Immature natural killer cell (primary cell): ENCODE measurements around the gene CDC7. TPM values are rescaled to one million over a fixed set of nuclear protein-coding genes. Genes with fewer than 3 reads are reported as not detected.
"Not testable (repeated sequence)": the region's sequence is repeated elsewhere in the genome, so short reads cannot be mapped to it uniquely, and the experiment has no call there.

Experiments
- DNase-seq, 3 donors: peaks; one replicate each; pipeline ENCODE4 v3.0.0; 2022; ENCODE audit warnings: mixed read lengths in 1 of 3
- H3K27ac Mint-ChIP-seq, 6 donors: one replicate each; pipeline ENCODE4 v1.8.0; 2020; ENCODE audit warnings: mixed read lengths in 6 of 6, mild to moderate bottlenecking in 5 of 6, inconsistent platforms in 4 of 6, moderate library complexity in 3 of 6
- H3K27me3 Mint-ChIP-seq, 3 donors: one replicate each; pipeline ENCODE4 v1.8.0; 2020 to 2021; ENCODE audit warnings: low read depth in 3 of 3, mild to moderate bottlenecking in 3 of 3, mixed read lengths in 3 of 3, moderate library complexity in 3 of 3, inconsistent platforms in 1 of 3
- H3K36me3 Mint-ChIP-seq, 3 donors: one replicate each; pipeline ENCODE4 v1.8.0; 2020; ENCODE audit warnings: mixed read lengths in 3 of 3, inconsistent platforms in 2 of 3, mild to moderate bottlenecking in 2 of 3
- H3K4me1 Mint-ChIP-seq, 2 donors: one replicate each; pipeline ENCODE4 v1.8.0; 2020; ENCODE audit warnings: inconsistent platforms in 2 of 2, mild to moderate bottlenecking in 2 of 2, mixed read lengths in 2 of 2, moderate library complexity in 1 of 2
- H3K4me3 Mint-ChIP-seq, 5 donors: one replicate each; pipeline ENCODE4 v1.8.0; 2020; ENCODE audit warnings: mild to moderate bottlenecking in 5 of 5, mixed read lengths in 5 of 5, inconsistent platforms in 3 of 5, moderate library complexity in 3 of 5
- H3K9me3 Mint-ChIP-seq, 6 donors: one replicate each; pipeline ENCODE4 v1.8.0; 2020; ENCODE audit warnings: mild to moderate bottlenecking in 6 of 6, mixed read lengths in 6 of 6, inconsistent platforms in 4 of 6, moderate library complexity in 3 of 6
- polyA plus RNA-seq, 3 donors: library from polyadenylated mRNA; unstranded; fragments of 300-500 nt; fragmentation: Illumina TruSeq; gene quantifications; one replicate each; pipeline ENCODE4 v1.2.3, GENCODE V29; 2021

CDC7 gene
- polyA plus RNA-seq, 3 donors from 2014 or later: 1.2 to 3.8 (median 2.4) TPM

- Mint-ChIP-seq H3K27ac (peak overlapping the region in 4 of 6 donors; percentile 15 to 73 (median 59)), H3K36me3 (peaks cover 18 to 25% (median 22%) of the 10 kb centered on the region in 3 donors), H3K4me1 (peaks cover 64 to 86% of the 10 kb centered on the region in 2 donors)
- DNase-seq, H3K27me3 Mint-ChIP-seq, H3K9me3 Mint-ChIP-seq, H3K4me3 Mint-ChIP-seq: not testable (repeated sequence)
Measured at GRCh38 chr1:91519167-91519566, 18.5 kb downstream of the CDC7 start.

GRCh38 chr1:91520942-91521507 is 20.4 kb downstream of the CDC7 start:
- peaks cover 0 to 2% (median 0%) of the 10 kb centered on the region in 3 donors for H3K27me3 Mint-ChIP-seq
- peak overlapping the region; percentile 37 to 82 (median 58) for H3K27ac Mint-ChIP-seq
- H3K4me3 Mint-ChIP-seq: no peak overlapping the region
- H3K36me3 Mint-ChIP-seq: peaks cover 14 to 17% (median 15%) of the 10 kb centered on the region in 3 donors
- DNase-seq: no peak
- H3K9me3 Mint-ChIP-seq: no peaks in the 10 kb centered on the region
- peaks cover 64 to 84% of the 10 kb centered on the region in 2 donors for H3K4me1 Mint-ChIP-seq

DNA sequence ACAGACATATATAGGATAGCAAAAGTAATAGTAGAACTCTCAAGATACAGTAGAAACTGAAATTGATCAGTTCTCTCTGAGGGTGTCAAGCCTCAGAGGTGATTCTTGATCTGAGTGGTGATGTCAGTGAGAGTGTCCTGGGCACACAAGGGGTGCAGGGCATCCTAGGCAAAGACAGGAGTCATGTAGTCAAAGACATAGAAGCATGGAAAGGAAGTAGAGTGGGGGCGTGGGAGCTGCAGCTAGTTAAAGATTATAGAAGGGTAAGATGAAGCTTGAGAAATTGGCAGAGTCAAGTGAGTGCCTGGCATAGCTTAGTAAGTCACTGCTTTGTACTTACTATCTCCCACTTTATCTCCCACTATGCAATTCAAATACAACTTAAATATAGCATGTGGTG is 22.8 kb downstream of the CDC7 start:
- Mint-ChIP-seq H3K36me3 (peaks cover 0 to 9% (median 4%) of the 10 kb centered on the region in 3 donors), H3K27me3 (no peaks in the 10 kb centered on the region), H3K4me1 (peaks cover 64 to 88% of the 10 kb centered on the region in 2 donors), H3K9me3 (no peaks in the 10 kb centered on the region), H3K4me3 (peak overlapping the region in 4 of 5 donors; percentile 9 to 44 (median 32)), H3K27ac (peak overlapping the region; percentile 52 to 91 (median 88))
- peak in 2 of 3 donors; percentile 31 to 35 for DNase-seq

DNA sequence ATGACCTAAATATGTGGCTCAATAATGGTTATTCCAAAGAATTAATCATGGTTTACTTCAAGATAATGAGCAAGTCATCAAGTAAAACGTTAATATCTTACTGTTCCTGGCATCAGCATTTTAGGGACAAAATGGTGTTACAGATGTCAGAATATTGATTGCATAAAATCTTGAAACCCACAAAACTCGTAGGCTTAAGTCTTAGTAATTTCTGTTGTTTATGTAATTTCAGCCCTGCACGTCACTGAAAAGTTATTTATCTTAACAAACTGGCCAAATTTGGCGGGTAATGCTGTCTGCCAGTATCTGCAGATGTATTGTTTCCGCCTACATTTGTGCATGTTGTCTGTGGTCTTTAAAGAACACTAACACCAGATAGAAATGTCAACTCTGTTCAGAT is 25.8 kb downstream of the CDC7 start:
- H3K36me3 Mint-ChIP-seq: peaks cover 0 to 12% (median 4%) of the 10 kb centered on the region in 3 donors
- H3K27ac Mint-ChIP-seq: peak overlapping the region in 4 of 6 donors; percentile 28 to 91 (median 76)
- DNase-seq: no peak
- no peaks in the 10 kb centered on the region for H3K9me3 Mint-ChIP-seq
- H3K4me3 Mint-ChIP-seq: peak overlapping the region in 1 of 5 donors; percentile 31
- H3K4me1 Mint-ChIP-seq: peaks cover 65 to 78% of the 10 kb centered on the region in 2 donors
- H3K27me3 Mint-ChIP-seq: no peaks in the 10 kb centered on the region

DNA sequence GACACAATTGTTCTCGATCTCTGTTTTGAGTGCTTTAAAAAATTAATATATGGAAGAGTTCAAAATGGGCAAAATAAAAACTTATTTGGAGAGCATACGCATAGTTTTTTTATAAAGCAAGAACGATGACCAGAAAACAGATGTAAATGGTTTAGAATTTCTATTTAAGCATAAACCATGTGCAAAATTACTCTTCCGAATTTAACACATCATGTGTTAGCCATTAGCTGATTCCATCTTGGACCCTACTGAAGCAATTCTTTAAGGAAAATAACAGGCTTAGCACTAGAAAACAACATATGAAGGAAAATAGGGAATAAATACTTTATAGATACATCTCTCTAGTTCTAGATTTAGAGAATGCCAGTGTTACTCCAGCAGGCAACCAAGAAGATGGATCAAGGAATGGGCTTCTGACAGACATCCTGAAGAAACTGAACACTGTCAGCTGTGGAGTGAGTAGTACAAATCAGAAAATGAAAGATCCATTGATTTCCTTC is 26.7 kb downstream of the CDC7 start:
- Mint-ChIP-seq H3K27ac (peak overlapping the region in 5 of 6 donors; percentile 28 to 91 (median 73)), H3K4me1 (peaks cover 67 to 78% of the 10 kb centered on the region in 2 donors)
- DNase-seq: no peak

DNA sequence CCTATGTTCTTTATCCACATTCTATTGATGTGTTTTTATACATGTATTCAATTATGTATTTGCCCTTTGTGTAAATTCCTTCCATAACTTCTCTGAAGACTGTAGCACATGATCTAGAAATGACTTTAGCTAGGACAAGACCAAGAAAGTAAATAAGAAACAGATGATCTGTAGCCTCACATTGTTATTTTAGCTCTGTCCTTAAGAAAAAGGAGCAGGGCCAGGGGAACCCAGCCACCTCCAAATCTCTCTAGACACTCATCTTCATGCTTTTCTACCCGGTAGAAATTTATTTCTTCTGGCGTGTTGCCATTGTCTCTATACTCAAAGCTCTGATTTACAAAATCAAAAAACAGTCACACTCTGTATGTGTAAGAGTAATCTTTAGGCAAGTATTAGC is 27.1 kb downstream of the CDC7 start:
- Mint-ChIP-seq H3K27ac (peak overlapping the region; percentile 1 to 73 (median 16)), H3K4me1 (peaks cover 67 to 78% of the 10 kb centered on the region in 2 donors), H3K27me3 (no peaks in the 10 kb centered on the region), H3K4me3 (no peak overlapping the region), H3K9me3 (no peaks in the 10 kb centered on the region), H3K36me3 (peaks cover 3 to 16% (median 4%) of the 10 kb centered on the region in 3 donors)
- no peak for DNase-seq

More for the DNA sequence above, 26.7 kb downstream of the CDC7 start:
- Mint-ChIP-seq H3K36me3 (peaks cover 1 to 14% (median 4%) of the 10 kb centered on the region in 3 donors), H3K27me3 (no peaks in the 10 kb centered on the region), H3K9me3 (no peaks in the 10 kb centered on the region), H3K4me3 (no peak overlapping the region)

- peak overlapping the region in 1 of 5 donors; percentile 40 for H3K4me3 Mint-ChIP-seq
- H3K4me1 Mint-ChIP-seq: peaks cover 72 to 81% of the 10 kb centered on the region in 2 donors
- peaks cover 3 to 13% (median 4%) of the 10 kb centered on the region in 3 donors for H3K36me3 Mint-ChIP-seq
- DNase-seq: no peak
- H3K27ac Mint-ChIP-seq: peak overlapping the region; percentile 83 to 97 (median 87)
- H3K9me3 Mint-ChIP-seq: no peaks in the 10 kb centered on the region
- no peaks in the 10 kb centered on the region for H3K27me3 Mint-ChIP-seq
Measured at GRCh38 chr1:91529856-91530255, 29.2 kb downstream of the CDC7 start.

GRCh38 chr1:91533361-91534024 is 32.8 kb downstream of the CDC7 start:
- H3K36me3 Mint-ChIP-seq: peaks cover 0 to 7% (median 7%) of the 10 kb centered on the region in 3 donors
- H3K4me3 Mint-ChIP-seq: peak overlapping the region; percentile 57 to 74 (median 64)
- DNase-seq: peak in 1 of 3 donors; percentile 39
- H3K9me3 Mint-ChIP-seq: no peaks in the 10 kb centered on the region
- no peaks in the 10 kb centered on the region for H3K27me3 Mint-ChIP-seq
- H3K4me1 Mint-ChIP-seq: peaks cover 71 to 78% of the 10 kb centered on the region in 2 donors
- peak overlapping the region; percentile 85 to 97 (median 92) for H3K27ac Mint-ChIP-seq

DNA sequence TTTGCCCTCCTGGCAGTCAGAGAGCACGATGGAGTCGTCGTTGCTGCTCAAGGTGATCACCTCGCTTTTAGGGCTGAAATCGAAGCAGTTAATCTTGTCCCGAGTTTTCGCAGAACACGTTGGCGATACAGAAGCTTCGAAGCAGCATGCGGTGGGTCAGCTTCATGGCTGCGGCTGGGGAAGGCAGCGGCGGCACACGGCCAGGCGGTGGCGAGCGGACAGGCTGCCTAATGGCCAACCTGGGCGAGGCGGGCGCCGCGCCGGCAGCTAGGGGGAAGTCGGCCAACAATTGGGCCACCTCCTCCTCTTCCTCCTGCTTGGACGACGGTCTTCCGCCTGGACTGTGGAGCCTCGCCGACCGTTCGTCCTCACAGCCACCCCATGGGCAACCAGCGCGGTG is 34.8 kb downstream of the CDC7 start:
- Mint-ChIP-seq H3K4me3 (no peak overlapping the region), H3K9me3 (peaks cover 0 to 1% (median under 1%) of the 10 kb centered on the region in 6 donors), H3K36me3 (peaks cover 7 to 16% (median 8%) of the 10 kb centered on the region in 3 donors), H3K27me3 (peaks cover 0 to 1% (median 0%) of the 10 kb centered on the region in 3 donors), H3K4me1 (peaks cover 81 to 87% of the 10 kb centered on the region in 2 donors), H3K27ac (peak overlapping the region in 5 of 6 donors; percentile 85 to 97 (median 92))
- DNase-seq: no peak

- H3K27me3 Mint-ChIP-seq: peaks cover 0 to 3% (median 1%) of the 10 kb centered on the region in 3 donors
- H3K9me3 Mint-ChIP-seq: peaks cover 0 to 14% (median 3%) of the 10 kb centered on the region in 6 donors
- peaks cover 13 to 27% (median 19%) of the 10 kb centered on the region in 3 donors for H3K36me3 Mint-ChIP-seq
- H3K4me1 Mint-ChIP-seq: peaks cover 83 to 87% of the 10 kb centered on the region in 2 donors
- peak overlapping the region in 3 of 5 donors; percentile 7 to 56 (median 36) for H3K4me3 Mint-ChIP-seq
- DNase-seq: no peak
- H3K27ac Mint-ChIP-seq: peak overlapping the region; percentile 36 to 88 (median 62)
Measured at GRCh38 chr1:91537281-91537986, 36.8 kb downstream of the CDC7 start.

DNA sequence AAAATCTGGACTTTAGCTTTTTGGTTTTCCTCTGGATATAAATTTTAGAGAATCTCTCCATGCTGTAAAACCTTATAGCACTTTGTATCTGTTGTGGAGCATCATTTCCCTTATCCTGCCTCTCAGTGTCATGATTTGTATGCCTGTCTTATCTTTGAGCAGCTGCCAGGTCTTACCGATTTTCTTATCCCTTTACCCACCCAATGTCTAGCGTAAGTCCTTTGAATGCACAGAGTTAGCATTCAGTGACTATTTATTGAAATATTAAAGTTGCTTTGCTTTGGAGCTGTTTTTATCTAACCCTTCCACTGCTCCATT is 37.3 kb downstream of the CDC7 start:
- DNase-seq: no peak
- Mint-ChIP-seq H3K4me1 (peaks cover 82 to 87% of the 10 kb centered on the region in 2 donors), H3K36me3 (peaks cover 13 to 27% (median 19%) of the 10 kb centered on the region in 3 donors), H3K4me3 (no peak overlapping the region), H3K9me3 (peaks cover 0 to 14% (median 3%) of the 10 kb centered on the region in 6 donors), H3K27ac (peak overlapping the region in 4 of 6 donors; percentile 5 to 70 (median 48)), H3K27me3 (peaks cover 0 to 3% (median 1%) of the 10 kb centered on the region in 3 donors)

DNA sequence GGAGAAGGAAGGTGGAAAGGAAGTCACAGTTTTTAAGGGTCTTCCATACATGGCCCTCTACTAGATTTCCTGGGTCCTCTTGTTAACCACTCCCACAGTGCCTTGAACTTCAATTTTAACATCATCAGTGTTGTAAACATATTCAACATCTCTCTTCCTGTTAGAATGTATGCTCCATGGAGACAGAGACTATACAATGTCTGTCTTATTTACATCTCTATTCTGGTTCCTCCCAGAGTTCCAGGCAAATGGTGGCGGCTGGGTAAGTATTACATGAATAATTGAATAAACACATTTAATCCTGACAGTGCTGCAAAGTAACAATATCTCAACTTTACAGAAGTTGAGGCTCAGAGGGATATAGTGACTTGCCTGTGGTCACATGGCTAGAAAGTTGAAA is 40.3 kb downstream of the CDC7 start:
- H3K4me3 Mint-ChIP-seq: peak overlapping the region; percentile 65 to 77 (median 71)
- peaks cover 0 to 14% (median 3%) of the 10 kb centered on the region in 6 donors for H3K9me3 Mint-ChIP-seq
- peaks cover 83 to 94% of the 10 kb centered on the region in 2 donors for H3K4me1 Mint-ChIP-seq
- H3K36me3 Mint-ChIP-seq: peaks cover 13 to 27% (median 24%) of the 10 kb centered on the region in 3 donors
- peaks cover 0 to 3% (median 3%) of the 10 kb centered on the region in 3 donors for H3K27me3 Mint-ChIP-seq
- DNase-seq: no peak
- peak overlapping the region; percentile 83 to 92 (median 90) for H3K27ac Mint-ChIP-seq

DNA sequence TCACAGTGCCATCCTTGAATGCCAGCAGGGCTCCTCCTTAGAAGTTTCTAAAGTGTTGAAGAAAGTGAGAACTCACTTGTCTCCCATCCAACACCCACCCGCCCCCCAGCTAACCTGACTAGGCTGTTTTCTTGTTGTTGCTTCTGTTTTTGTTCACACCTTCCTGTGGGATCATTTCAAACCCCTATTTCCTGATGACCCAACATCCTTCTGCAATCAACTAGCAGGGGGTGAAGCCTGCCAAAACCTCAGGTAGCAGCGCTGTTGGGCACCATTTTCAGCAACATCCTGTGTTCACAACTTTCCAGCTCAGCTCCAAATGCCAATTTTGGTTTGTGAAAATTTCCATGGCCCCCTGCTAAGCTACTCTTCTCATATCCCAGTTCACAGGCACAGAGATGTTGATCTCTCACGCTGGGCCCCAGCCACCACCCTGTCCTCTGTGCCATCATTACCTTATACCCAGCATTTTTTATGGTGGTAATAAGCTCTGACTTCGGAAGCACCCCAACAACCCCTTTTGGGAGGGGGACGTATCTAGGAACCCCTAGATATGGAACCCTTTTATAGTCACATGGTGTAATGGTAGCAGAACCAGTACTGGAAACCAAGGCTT is 41.4 kb downstream of the CDC7 start:
- DNase-seq: peak; percentile 40 to 51 (median 43)
- Mint-ChIP-seq H3K4me3 (peak overlapping the region; percentile 65 to 77 (median 71)), H3K36me3 (peaks cover 13 to 27% (median 25%) of the 10 kb centered on the region in 3 donors), H3K4me1 (peaks cover 90 to 100% of the 10 kb centered on the region in 2 donors), H3K9me3 (peaks cover 0 to 14% (median 3%) of the 10 kb centered on the region in 6 donors), H3K27ac (peak overlapping the region; percentile 83 to 92 (median 90)), H3K27me3 (peaks cover 0 to 6% (median 3%) of the 10 kb centered on the region in 3 donors)
